ENCODE results near the gene SPRTN.

- TF ChIP-seq CTCF (IDR thresholded peaks at IDR 0.05): no peak
- no peak for TF ChIP-seq EZH2phosphoT487 (IDR thresholded peaks at IDR 0.05; ENCODE audit: borderline replicate concordance, low read depth)
- no peak for TF ChIP-seq TCF12 (IDR thresholded peaks at IDR 0.05)
- no peak for TF ChIP-seq MEF2A (IDR thresholded peaks at IDR 0.05; ENCODE audit: borderline replicate concordance, low read depth)
- no peak for TF ChIP-seq TAF1 (IDR thresholded peaks at IDR 0.05; ENCODE audit: borderline replicate concordance, low read depth, low read length)
- TF ChIP-seq MAX (IDR thresholded peaks at IDR 0.05; ENCODE audit: low read depth): no peak
- TF ChIP-seq USF1 (IDR thresholded peaks at IDR 0.05; ENCODE audit: borderline replicate concordance, low read depth): no peak
- TF ChIP-seq EP300 (IDR thresholded peaks at IDR 0.05; ENCODE audit: borderline replicate concordance in 1 of 2, low read depth in 1 of 2, low read length in 1 of 2): no peak
Observed at GRCh38 chr1:231337043-231337471, 1.0 kb upstream of the SPRTN start.
